Embryonic facial prominence (tissue), 1 donor: Measurements from ENCODE around the gene PPP3R1.

ENCODE experiments used
- DNase-seq: peaks from one replicate; pipeline ENCODE4 v3.0.0-alpha.2; 2016; ENCODE audit errors: extremely low spot score

Gene PPP3R1

DNA sequence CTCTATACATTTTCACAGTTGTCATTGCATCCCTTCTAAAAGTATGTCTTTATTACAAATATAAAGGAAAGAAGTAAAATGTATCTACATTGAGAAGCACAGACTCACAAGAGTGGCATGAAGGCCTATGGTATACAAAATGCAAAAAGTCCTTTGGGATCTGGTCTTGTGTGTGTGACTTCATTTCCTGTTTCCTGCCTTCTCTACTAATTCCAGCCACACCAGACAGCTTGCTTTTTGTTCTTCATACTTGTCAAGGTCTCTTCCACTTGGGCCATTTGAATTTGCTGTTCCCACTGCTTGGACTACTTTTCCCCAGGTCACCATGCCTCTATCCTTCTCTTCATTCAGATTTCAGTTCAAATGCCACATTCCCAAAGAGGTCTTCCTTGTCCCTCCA, 101.3 kb downstream of the PPP3R1 start:
- no peak for DNase-seq

DNA sequence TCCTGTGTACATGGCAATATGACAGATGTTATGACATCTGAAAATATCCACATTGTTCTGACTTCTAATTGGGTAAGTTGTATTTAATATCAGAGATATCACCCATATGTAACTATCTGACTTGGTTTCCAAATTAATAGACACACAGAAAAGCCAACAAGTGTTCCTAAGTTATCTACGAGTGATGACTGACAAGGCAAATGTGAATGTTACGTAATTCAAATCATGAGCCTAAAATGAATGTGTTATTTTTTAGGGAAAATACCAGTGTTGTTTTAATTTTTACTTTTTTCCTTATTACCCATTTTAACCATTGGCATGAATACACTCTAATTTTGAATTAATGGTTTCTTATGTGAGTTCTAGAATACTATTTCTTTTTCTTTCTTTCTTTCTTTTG, 110.5 kb downstream of the PPP3R1 start:
- no peak for DNase-seq

DNA sequence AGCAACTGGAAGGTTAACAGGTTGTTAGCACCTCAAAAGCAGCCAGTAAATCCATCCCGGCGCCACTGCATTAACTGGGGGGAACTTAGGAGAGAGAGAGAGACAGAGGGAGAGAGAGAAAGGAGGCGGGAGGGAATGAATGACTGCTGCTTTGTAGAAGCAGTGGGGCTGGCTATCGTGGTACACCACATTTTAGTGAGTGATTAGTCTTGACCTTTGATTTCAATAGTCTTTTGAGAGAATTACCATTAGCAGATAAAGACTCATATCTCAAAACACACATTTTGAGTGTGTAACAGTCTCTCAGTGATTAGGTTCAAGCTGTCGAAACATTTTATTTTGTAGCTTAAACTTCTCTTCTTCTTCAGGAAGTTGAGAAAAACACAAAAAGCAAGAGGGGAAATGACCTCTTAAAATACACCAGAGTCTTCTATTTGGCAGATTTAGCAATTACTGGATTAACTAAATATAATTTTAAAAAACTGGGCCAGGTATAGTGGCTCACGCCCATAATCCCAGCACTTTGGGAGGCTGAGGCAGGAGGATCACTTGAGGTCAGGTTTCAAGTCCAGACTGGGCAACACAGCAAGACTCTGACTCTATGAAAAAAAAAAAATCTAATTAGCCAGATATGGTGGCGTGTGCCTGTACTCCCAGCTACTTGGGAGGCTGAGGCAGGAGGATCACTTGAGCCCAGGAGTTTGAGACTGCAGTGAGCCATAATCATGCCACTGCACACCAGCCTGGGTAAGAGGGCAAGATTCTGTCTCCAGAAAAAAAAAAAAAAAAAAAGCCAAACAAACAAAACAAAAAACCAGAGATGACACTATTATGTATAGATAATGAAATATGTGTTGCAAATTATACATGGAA, 116.6 kb downstream of the PPP3R1 start:
- DNase-seq, result no peak

DNA sequence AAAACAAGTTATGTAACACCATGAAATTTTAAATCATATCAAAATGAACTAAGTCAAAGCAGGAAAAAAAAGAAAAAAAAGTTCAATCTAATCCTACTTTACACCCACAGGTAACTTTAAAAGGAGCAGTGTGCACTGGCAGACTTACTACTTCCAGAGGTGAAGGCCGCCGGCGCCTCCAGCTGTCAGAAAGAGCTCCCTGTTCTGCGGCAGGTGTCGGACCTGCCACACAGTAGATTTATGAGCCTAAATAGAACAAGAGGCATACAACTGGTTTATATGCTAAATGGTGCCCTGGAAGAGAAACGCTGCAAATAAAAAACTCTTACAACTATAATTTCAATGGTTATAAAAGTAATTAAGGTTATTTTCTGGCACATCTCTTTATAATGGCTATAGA, 117.8 kb downstream of the PPP3R1 start:
- no peak for DNase-seq

DNA sequence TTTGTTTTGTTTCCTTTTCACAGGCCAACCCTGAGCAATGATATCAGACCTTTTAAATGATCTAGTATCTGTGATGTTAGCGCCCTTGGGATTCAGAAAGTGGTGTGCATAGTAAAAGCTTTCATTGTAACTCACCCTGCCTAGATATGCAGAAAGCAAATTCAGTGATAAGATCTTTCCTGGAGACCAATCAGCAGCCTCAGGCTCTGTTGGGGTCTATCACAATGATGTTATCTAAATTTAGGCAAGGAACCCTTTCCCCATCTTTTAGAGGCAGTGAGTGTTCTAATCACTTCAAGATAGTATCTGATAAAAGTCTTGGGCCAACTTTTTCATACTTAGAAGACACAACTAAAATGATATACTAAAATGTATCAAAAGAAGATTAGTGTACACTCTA, 118.2 kb downstream of the PPP3R1 start:
- DNase-seq, result no peak
